SK-N-SH (cell line): Measurements from ENCODE around the gene YWHAE. TPM values are rescaled to one million over a fixed set of nuclear protein-coding genes. Genes with fewer than 3 reads are reported as not detected.
A peak's percentile ranks its signal among the peaks of the same experiment; 100 is the strongest.
"Not testable (repeated sequence)": the region's sequence is repeated elsewhere in the genome, so short reads cannot be mapped to it uniquely, and the experiment has no call there.

ENCODE experiments used
- CTCF ChIA-PET: fragments of 300-600, 350-600 bp; formaldehyde crosslinking; extraction: SDS; loops from one replicate; lab custom pipeline; 2021; lab: Yijun Ruan, JAX
- POLR2A ChIA-PET: fragments of 350-600 bp; sonication (Branson Sonifier 250); formaldehyde crosslinking; extraction: SDS; loops from one replicate; lab custom pipeline; 2020; ENCODE audit warnings: antibody characterized with exemption, inconsistent platforms; lab: Yijun Ruan, JAX
- DNase-seq: peaks from one replicate; pipeline ENCODE4 v3.0.0; 2012
- H2AFZ ChIP-seq: fragments of 200-600 bp; sonication (generic); 2 replicates; pipeline ENCODE4 v1.8.1; 2016; ENCODE audit warnings: antibody characterized with exemption, mild to moderate bottlenecking, low read depth
- H3F3A ChIP-seq: fragments of 200-600 bp; sonication (generic); replicated peaks from 2 replicates; pipeline ENCODE3; 2016; ENCODE audit warnings: antibody characterized with exemption, mild to moderate bottlenecking; ENCODE audit not compliant: insufficient read depth
- H3K27ac ChIP-seq, 2 experiments: fragments of 200-500 bp in 1 of 2; fragments of 200-600 bp in 1 of 2; sonication (Bioruptor generic) in 1 of 2; sonication (generic), shearing (Covaris generic) in 1 of 2; 2 replicates each; pipeline versions ENCODE4 v1.5.1 to v1.6.1; 2014 to 2016; ENCODE audit warnings: low read depth in 2 of 2, inconsistent platforms in 1 of 2, low read length in 1 of 2, mild to moderate bottlenecking in 1 of 2, mixed read lengths in 1 of 2
- H3K27me3 ChIP-seq: fragments of 200-600 bp; sonication (generic), shearing (Covaris generic); 2 replicates; pipeline ENCODE4 v1.6.1; 2016; ENCODE audit warnings: mixed run types; ENCODE audit not compliant: insufficient read depth
- H3K36me3 ChIP-seq, 2 experiments: fragments of 200-500 bp in 1 of 2; fragments of 200-600 bp in 1 of 2; sonication (Bioruptor generic) in 1 of 2; sonication (generic) in 1 of 2; replicated peaks in 1 of 2; 2 replicates each; pipeline versions ENCODE3 to v1.5.1; 2014 to 2016; ENCODE audit warnings: low read length in 1 of 2, mild to moderate bottlenecking in 1 of 2; ENCODE audit not compliant: insufficient read depth in 2 of 2, control insufficient read depth in 1 of 2
- H3K4me1 ChIP-seq, 2 experiments: fragments of 200-500 bp in 1 of 2; fragments of 200-600 bp in 1 of 2; sonication (Bioruptor generic) in 1 of 2; sonication (generic), shearing (Covaris generic) in 1 of 2; 2 replicates each; pipeline versions ENCODE4 v1.5.1 to v1.6.1; 2014 to 2016; ENCODE audit warnings: low read depth in 1 of 2, low read length in 1 of 2, mixed run types in 1 of 2; ENCODE audit not compliant: insufficient read depth in 2 of 2, control insufficient read depth in 1 of 2
- H3K4me2 ChIP-seq: fragments of 200-600 bp; sonication (generic), shearing (Covaris generic); 2 replicates; pipeline ENCODE4 v1.6.1; 2017; ENCODE audit warnings: mixed run types
- H3K4me3 ChIP-seq, 2 experiments: fragments of 200-500 bp in 1 of 2; fragments of 200-600 bp in 1 of 2; sonication (Bioruptor generic) in 1 of 2; sonication (generic), shearing (Covaris generic) in 1 of 2; 2 replicates each; pipeline versions ENCODE4 v1.5.1 to v1.8.1; 2014 to 2016; ENCODE audit warnings: low read depth in 2 of 2, inconsistent platforms in 1 of 2, low read length in 1 of 2, mild to moderate bottlenecking in 1 of 2, mixed read lengths in 1 of 2, moderate library complexity in 1 of 2
- H3K79me2 ChIP-seq: fragments of 200-600 bp; sonication (generic); 2 replicates; pipeline ENCODE4 v1.8.1; 2017; ENCODE audit warnings: mild to moderate bottlenecking; ENCODE audit not compliant: insufficient read depth
- H3K9ac ChIP-seq: fragments of 200-600 bp; sonication (generic); 2 replicates; pipeline ENCODE4 v1.6.1; 2017; ENCODE audit warnings: mixed run types
- H3K9me2 ChIP-seq: fragments of 200-600 bp; sonication (generic); 2 replicates; pipeline ENCODE4 v1.6.1; 2017; ENCODE audit warnings: mixed run types
- H3K9me3 ChIP-seq: fragments of 200-600 bp; sonication (generic); 2 replicates; pipeline ENCODE4 v1.6.1; 2017; ENCODE audit warnings: mixed run types, mild to moderate bottlenecking, moderate library complexity
- H4K20me1 ChIP-seq: fragments of 200-600 bp; sonication (generic); 2 replicates; pipeline ENCODE4 v1.6.1; 2017; ENCODE audit warnings: mild to moderate bottlenecking, mixed run types; ENCODE audit not compliant: insufficient read depth
- CHD2 ChIP-seq: fragments of 150-350 bp; IDR thresholded peaks from 2 replicates; pipeline ENCODE4 v1.6.1; 2018; ENCODE audit warnings: low read length; ENCODE audit not compliant: partially characterized antibody
- EP300 ChIP-seq, 2 experiments: IDR thresholded peaks; 2 replicates each; pipeline versions ENCODE4 v1.4.0 to v1.6.1; 2012; ENCODE audit warnings: borderline replicate concordance in 1 of 2, low read depth in 1 of 2, low read length in 1 of 2
- GATA2 ChIP-seq: sonication (generic); formaldehyde crosslinking; IDR thresholded peaks from 2 replicates; pipeline ENCODE4 v1.5.0; 2020; ENCODE audit warnings: mild to moderate bottlenecking, missing genetic modification reagents
- MAX ChIP-seq: IDR thresholded peaks from 2 replicates; pipeline ENCODE4 v1.4.0; 2012; ENCODE audit warnings: low read depth
- NRF1 ChIP-seq: IDR thresholded peaks from 2 replicates; pipeline ENCODE4 v1.6.1; 2012; ENCODE audit warnings: low read depth, mild to moderate bottlenecking, low read length
- POLR2AphosphoS5 ChIP-seq: IDR thresholded peaks from 2 replicates; pipeline ENCODE4 v1.6.1; 2012; ENCODE audit warnings: low read depth, low read length
- RXRA ChIP-seq: IDR thresholded peaks from 2 replicates; pipeline ENCODE4 v1.4.0; 2012; ENCODE audit warnings: low read depth, mild to moderate bottlenecking, borderline replicate concordance
- SIN3A ChIP-seq: IDR thresholded peaks from 2 replicates; pipeline ENCODE4 v1.6.1; 2012; ENCODE audit warnings: low read depth, mild to moderate bottlenecking, low read length, moderate library complexity, borderline replicate concordance
- TAF1 ChIP-seq: IDR thresholded peaks from 2 replicates; pipeline ENCODE4 v1.6.1; 2012; ENCODE audit warnings: low read depth, mild to moderate bottlenecking, low read length, moderate library complexity, borderline replicate concordance
- USF2 ChIP-seq: fragments of 150-350 bp; IDR thresholded peaks from 2 replicates; pipeline ENCODE4 v1.6.1; 2017; ENCODE audit warnings: antibody characterized with exemption, low read length, low read depth, borderline replicate concordance
- WGBS: methylation state at CpG from one replicate; pipeline ENCODE4 v1.1.6; 2017; ENCODE audit warnings: low lambda C conversion rate; 5-methylcytosine and 5-hydroxymethylcytosine counted together
- polyA plus RNA-seq, 3 experiments: library from polyadenylated mRNA; depleted of rRNA; stranded (reverse); fragments of >200 nt; gene quantifications; 2 replicates each; pipeline ENCODE4 v1.2.3, GENCODE V29; 2012
- TF ChIP-seq, protein P1 (sequence below): fragments of 200-600 bp; sonication (generic); IDR thresholded peaks from 2 replicates; pipeline ENCODE4 v1.6.1; 2017; ENCODE audit warnings: antibody characterized with exemption, mild to moderate bottlenecking, moderate library complexity

Gene YWHAE
- polyA plus RNA-seq, 1 of the 3 experiments (the other 2 are of a cell fraction), result 1,023 TPM

DNA sequence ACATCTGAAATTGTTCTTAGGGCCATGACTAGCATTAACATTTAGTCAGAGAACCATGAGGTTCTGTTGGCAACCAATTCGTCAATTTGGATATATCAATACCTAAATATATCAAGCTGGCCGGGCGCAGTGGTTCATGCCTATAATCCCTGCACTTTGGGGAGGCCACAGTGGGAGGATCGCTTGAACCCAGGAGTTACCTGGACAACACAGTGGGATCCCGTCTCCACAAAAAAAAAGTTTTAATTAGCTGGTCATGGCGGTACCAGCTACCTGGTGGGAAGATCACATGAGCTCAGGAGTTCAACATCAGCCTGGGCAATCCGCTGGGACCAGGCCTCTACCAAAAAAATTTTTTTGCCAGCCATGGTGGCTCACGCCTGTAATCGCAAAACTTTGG is 8.4 kb downstream of the YWHAE start:
- no peak for TF ChIP-seq POLR2AphosphoS5
- TF ChIP-seq USF2, result no peak
- TF ChIP-seq NRF1, result no peak
- no peak for TF ChIP-seq EP300 (IDR thresholded peaks at IDR 0.05; ENCODE audit: borderline replicate concordance in 1 of 2, low read depth in 1 of 2, low read length in 1 of 2)
- TF ChIP-seq RXRA, result no peak
- TF ChIP-seq, protein P1, sequence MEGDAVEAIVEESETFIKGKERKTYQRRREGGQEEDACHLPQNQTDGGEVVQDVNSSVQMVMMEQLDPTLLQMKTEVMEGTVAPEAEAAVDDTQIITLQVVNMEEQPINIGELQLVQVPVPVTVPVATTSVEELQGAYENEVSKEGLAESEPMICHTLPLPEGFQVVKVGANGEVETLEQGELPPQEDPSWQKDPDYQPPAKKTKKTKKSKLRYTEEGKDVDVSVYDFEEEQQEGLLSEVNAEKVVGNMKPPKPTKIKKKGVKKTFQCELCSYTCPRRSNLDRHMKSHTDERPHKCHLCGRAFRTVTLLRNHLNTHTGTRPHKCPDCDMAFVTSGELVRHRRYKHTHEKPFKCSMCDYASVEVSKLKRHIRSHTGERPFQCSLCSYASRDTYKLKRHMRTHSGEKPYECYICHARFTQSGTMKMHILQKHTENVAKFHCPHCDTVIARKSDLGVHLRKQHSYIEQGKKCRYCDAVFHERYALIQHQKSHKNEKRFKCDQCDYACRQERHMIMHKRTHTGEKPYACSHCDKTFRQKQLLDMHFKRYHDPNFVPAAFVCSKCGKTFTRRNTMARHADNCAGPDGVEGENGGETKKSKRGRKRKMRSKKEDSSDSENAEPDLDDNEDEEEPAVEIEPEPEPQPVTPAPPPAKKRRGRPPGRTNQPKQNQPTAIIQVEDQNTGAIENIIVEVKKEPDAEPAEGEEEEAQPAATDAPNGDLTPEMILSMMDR, result no peak
- TF ChIP-seq CHD2, result no peak
- TF ChIP-seq SIN3A, result no peak
- Histone ChIP-seq H3K9ac (no peak overlapping the region), H2AFZ (no peak overlapping the region), H3K9me2 (no peaks in the 10 kb centered on the region), H3K9me3 (no peaks in the 10 kb centered on the region), H4K20me1 (peaks cover 100% of the 10 kb centered on the region), H3K4me1 (peaks cover 6 to 29% of the 10 kb centered on the region in 2 experiments; a peak in 3 of 4 replicates), H3K4me2 (peak overlapping the region; percentile 22; the same call in 1 of the 2 replicates), H3K79me2 (peaks cover 100% of the 10 kb centered on the region), H3K27ac (no peak overlapping the region), H3K36me3 (peaks cover 0 to 22% of the 10 kb centered on the region in 2 experiments), H3K4me3 (no peak overlapping the region), H3F3A (peaks cover 15% of the 10 kb centered on the region), H3K27me3 (no peaks in the 10 kb centered on the region)
- WGBS, result 95% methylated on average over 9 of the region's 9 CpGs
- ChIA-PET POLR2A (interaction anchor here (1.3 to 2.4 kb wide), 2 partner anchors 8 to 20 kb away, joined by 3 to 14 read pairs; partner anchors contain the start of gene YWHAE), CTCF (interaction anchor here (0.9 to 6.1 kb wide), 3 partner anchors 11 to 52 kb away, joined by 4 to 57 read pairs (median 4); no protein-coding TSS in a partner anchor)
- no peak for DNase-seq

DNA sequence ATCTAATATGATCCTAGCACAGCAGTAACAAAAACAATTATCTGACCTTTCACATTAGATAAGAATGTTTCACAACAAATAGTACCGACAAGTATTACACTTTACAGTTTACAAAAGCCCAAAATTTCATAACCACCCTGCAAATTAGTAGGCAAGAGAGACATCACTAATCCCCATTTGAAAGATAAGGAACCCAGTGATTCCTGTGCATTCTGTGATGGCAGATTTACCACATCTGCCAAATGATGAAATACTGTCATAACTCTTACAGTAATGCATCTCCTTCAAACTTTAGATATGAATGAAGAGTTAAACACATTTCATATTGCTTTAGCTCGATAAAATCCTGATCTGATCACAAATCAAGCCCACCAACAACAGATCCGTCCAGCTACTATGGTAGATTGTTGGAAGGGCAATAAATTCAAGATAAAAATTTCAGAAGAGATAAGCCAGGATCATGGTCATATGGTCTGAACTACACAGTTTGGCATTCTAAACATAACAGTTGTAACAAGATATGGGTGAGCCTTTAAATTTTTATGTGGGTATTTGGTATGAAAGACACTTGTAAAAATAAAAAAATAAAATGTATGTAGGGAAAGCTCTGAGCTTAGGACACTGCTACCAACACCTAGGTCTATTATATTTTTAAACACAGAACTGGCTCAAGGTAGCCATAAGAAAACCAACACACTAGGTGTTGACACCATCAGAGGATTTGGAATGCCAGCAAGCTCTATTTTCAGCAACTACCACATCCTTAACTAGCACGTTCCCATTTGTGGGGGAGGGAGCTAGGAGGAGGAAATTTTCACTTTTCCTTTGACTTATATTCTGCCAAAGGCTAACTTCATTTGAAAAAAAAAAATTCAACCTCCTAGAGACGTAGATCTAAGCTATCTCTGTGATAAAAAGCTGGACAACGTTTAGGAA is 9.3 kb downstream of the YWHAE start:
- Histone ChIP-seq H3K9me3 (no peaks in the 10 kb centered on the region), H3K4me1 (peaks cover 6 to 31% of the 10 kb centered on the region in 2 experiments; a peak in 3 of 4 replicates), H3K79me2 (peaks cover 100% of the 10 kb centered on the region), H3F3A (peaks cover 23% of the 10 kb centered on the region), H3K27ac (peak overlapping the region in 1 of 2 experiments; percentile 1; a peak in 1 of 4 replicates), H4K20me1 (peaks cover 100% of the 10 kb centered on the region), H3K9ac (no peak overlapping the region), H3K4me2 (peak overlapping the region; percentile 22; the same call in 1 of the 2 replicates), H3K27me3 (no peaks in the 10 kb centered on the region), H3K4me3 (no peak overlapping the region), H2AFZ (no peak overlapping the region), H3K36me3 (peaks cover 0 to 17% of the 10 kb centered on the region in 2 experiments), H3K9me2 (no peaks in the 10 kb centered on the region)
- TF ChIP-seq TAF1 (no peak), MAX (no peak), EP300 (IDR thresholded peaks at IDR 0.05; ENCODE audit: borderline replicate concordance in 1 of 2, low read depth in 1 of 2, low read length in 1 of 2) (0 out of 4 replicates have a peak, but pooled peaks of 1 of the 2 experiments have one; percentile 9), GATA2 (peak; percentile 45; the same call in 1 of the 2 replicates)
- POLR2A ChIA-PET, result interaction anchor here (0.5 to 2.4 kb wide), 3 partner anchors 9 to 33 kb away, joined by 3 to 14 read pairs (median 3); partner anchors contain the start of gene YWHAE
- CTCF ChIA-PET, result interaction anchor here (1.0 to 6.1 kb wide), 3 partner anchors 10 to 51 kb away, joined by 4 to 57 read pairs (median 5); no protein-coding TSS in a partner anchor
- no peak for DNase-seq
- WGBS, result 37% methylated on average over 6 of the region's 6 CpGs

GRCh38 chr17:1387490-1388227 is 12.4 kb downstream of the YWHAE start:
- H3K4me3 ChIP-seq, H3K9me2 ChIP-seq, H3K9ac ChIP-seq, H3K9me3 ChIP-seq, DNase-seq, H3K27me3 ChIP-seq, POLR2A ChIA-PET, H2AFZ ChIP-seq, H3K4me2 ChIP-seq, H3K27ac ChIP-seq: not testable (repeated sequence)
- Histone ChIP-seq H3F3A (peaks cover 21% of the 10 kb centered on the region), H3K4me1 (peaks cover 6 to 32% of the 10 kb centered on the region in 2 experiments; a peak in 3 of 4 replicates), H4K20me1 (peaks cover 100% of the 10 kb centered on the region), H3K36me3 (peaks cover 0 to 15% of the 10 kb centered on the region in 2 experiments), H3K79me2 (peaks cover 100% of the 10 kb centered on the region)
- CTCF ChIA-PET, result interaction anchor here (1.7 to 6.1 kb wide), 2 partner anchors 8 to 21 kb away, joined by 4 to 57 read pairs; no protein-coding TSS in a partner anchor
- WGBS, result 89% methylated on average over 22 of the region's 22 CpGs
